Measurements from ENCODE around the gene SLC1A3. TPM values are rescaled to one million over a fixed set of nuclear protein-coding genes. Genes with fewer than 3 reads are reported as not detected.

Gene SLC1A3
- total RNA-seq, 1 experiment from 2014 or later, result 9.6 TPM

- ChIA-PET POLR2A (interaction anchor here (0.5 kb wide), 1 partner anchor 29 kb away, joined by 3 read pairs; no protein-coding TSS in a partner anchor), CTCF (interaction anchor here (1.1 kb wide), 1 partner anchor 98 kb away, joined by 4 read pairs; no protein-coding TSS in a partner anchor)
- Mint-ChIP-seq H3K36me3 (ENCODE audit: insufficient read depth, unreplicated experiment) (no peaks in the 10 kb centered on the region), H3K9me3 (ENCODE audit: unreplicated experiment) (no peaks in the 10 kb centered on the region), H3K27ac (ENCODE audit: low read depth, unreplicated experiment) (no peak overlapping the region), H3K27me3 (ENCODE audit: insufficient read depth, unreplicated experiment) (no peaks in the 10 kb centered on the region), H3K4me3 (ENCODE audit: unreplicated experiment) (no peak overlapping the region), H3K4me1 (ENCODE audit: insufficient read depth, unreplicated experiment) (no peaks in the 10 kb centered on the region)
- no peak for TF ChIP-seq CTCF (IDR thresholded peaks at IDR 0.05; ENCODE audit: unreplicated experiment)
- intact Hi-C loops (cut with micrococcal nuclease), result no loop called here
- no TSS peak for BruUV-seq (replicated peaks)
- no peak for DNase-seq (ENCODE audit: unreplicated experiment)
These were observed 12.5 kb upstream of the SLC1A3 start for GRCh38 chr5:36593867-36594266.

GRCh38 chr5:36596247-36596646, 10.2 kb upstream of the SLC1A3 start:
- Mint-ChIP-seq H3K9me3 (ENCODE audit: unreplicated experiment) (no peaks in the 10 kb centered on the region), H3K4me3 (ENCODE audit: unreplicated experiment) (no peak overlapping the region), H3K36me3 (ENCODE audit: insufficient read depth, unreplicated experiment) (no peaks in the 10 kb centered on the region), H3K27ac (ENCODE audit: low read depth, unreplicated experiment) (no peak overlapping the region), H3K4me1 (ENCODE audit: insufficient read depth, unreplicated experiment) (no peaks in the 10 kb centered on the region), H3K27me3 (ENCODE audit: insufficient read depth, unreplicated experiment) (no peaks in the 10 kb centered on the region)
- CTCF ChIA-PET, result no interaction called here
- no peak for TF ChIP-seq CTCF (IDR thresholded peaks at IDR 0.05; ENCODE audit: unreplicated experiment)
- POLR2A ChIA-PET, result no interaction called here
- intact Hi-C loops (cut with micrococcal nuclease), result no loop called here
- BruUV-seq (replicated peaks), result no TSS peak
- DNase-seq (ENCODE audit: unreplicated experiment), result no peak

- Mint-ChIP-seq H3K9me3 (ENCODE audit: unreplicated experiment) (no peaks in the 10 kb centered on the region), H3K36me3 (ENCODE audit: insufficient read depth, unreplicated experiment) (no peaks in the 10 kb centered on the region), H3K4me1 (ENCODE audit: insufficient read depth, unreplicated experiment) (no peaks in the 10 kb centered on the region), H3K27me3 (ENCODE audit: insufficient read depth, unreplicated experiment) (no peaks in the 10 kb centered on the region), H3K4me3 (ENCODE audit: unreplicated experiment) (no peak overlapping the region), H3K27ac (ENCODE audit: low read depth, unreplicated experiment) (no peak overlapping the region)
- ChIA-PET CTCF (no interaction called here), POLR2A (no interaction called here)
- intact Hi-C loops (cut with micrococcal nuclease), result no loop called here
- TF ChIP-seq CTCF (IDR thresholded peaks at IDR 0.05; ENCODE audit: unreplicated experiment), result no peak
- no TSS peak for BruUV-seq (replicated peaks)
- no peak for DNase-seq (ENCODE audit: unreplicated experiment)
These were observed 9.7 kb upstream of the SLC1A3 start for GRCh38 chr5:36596756-36597155.

- H3K4me1 Mint-ChIP-seq (ENCODE audit: insufficient read depth, unreplicated experiment), result no peaks in the 10 kb centered on the region
- intact Hi-C loops (cut with micrococcal nuclease), result no loop called here
- H3K9me3 Mint-ChIP-seq (ENCODE audit: unreplicated experiment), result no peaks in the 10 kb centered on the region
- H3K27ac Mint-ChIP-seq (ENCODE audit: low read depth, unreplicated experiment), result no peak overlapping the region
- no peak for TF ChIP-seq CTCF (IDR thresholded peaks at IDR 0.05; ENCODE audit: unreplicated experiment)
- no peak for DNase-seq (ENCODE audit: unreplicated experiment)
- no peaks in the 10 kb centered on the region for H3K27me3 Mint-ChIP-seq (ENCODE audit: insufficient read depth, unreplicated experiment)
- ChIA-PET POLR2A (no interaction called here), CTCF (no interaction called here)
- no TSS peak for BruUV-seq (replicated peaks)
- no peak overlapping the region for H3K4me3 Mint-ChIP-seq (ENCODE audit: unreplicated experiment)
- H3K36me3 Mint-ChIP-seq (ENCODE audit: insufficient read depth, unreplicated experiment), result no peaks in the 10 kb centered on the region
These were observed 8.4 kb upstream of the SLC1A3 start for GRCh38 chr5:36598045-36598444.
